ENCODE measurements around the gene THSD1. TPM values are rescaled to one million over a fixed set of nuclear protein-coding genes. Genes with fewer than 3 reads are reported as not detected.
A peak's percentile ranks its signal among the peaks of the same experiment; 100 is the strongest.

The THSD1 gene
- total RNA-seq (10 to 100 TPM; 13.7 to 39.6 TPM), polyA plus RNA-seq (1 to 10 TPM; 7.0 to 7.1 TPM)
- long read RNA-seq, donor 1, transcript THSD1-201 (5 exons, 2,962 nt), result major isoform, 9 of 16 reads
- long read RNA-seq, donor 1, transcript THSD1-202 (4 exons, 3,189 nt), result minor isoform, 7 of 16 reads
- long read RNA-seq, donor 1, partial matches to known transcripts, result 0 of 16 reads
- long read RNA-seq, donor 1, other reads (novel, unspliced or antisense), result 0 of 16 reads
- long read RNA-seq, donor 2, transcript THSD1-201 (5 exons, 2,962 nt), result major isoform, 6 of 7 reads
- long read RNA-seq, donor 2, partial matches to known transcripts, result 0 of 7 reads
- long read RNA-seq, donor 2, other reads (novel, unspliced or antisense), result 0 of 7 reads
- long read RNA-seq, donor 3, partial matches to known transcripts, result 0 of 8 reads
- long read RNA-seq, donor 3, other reads (novel, unspliced or antisense), result 0 of 8 reads
- long read RNA-seq, donor 4, partial matches to known transcripts, result 0 of 2 reads
- long read RNA-seq, donor 4, other reads (novel, unspliced or antisense), result 0 of 2 reads
- long read RNA-seq, donor 5, transcript THSD1-202 (4 exons, 3,189 nt), result minor isoform, 8 of 27 reads
- long read RNA-seq, donor 5, transcript THSD1-201 (5 exons, 2,962 nt), result major isoform, 14 of 27 reads
- long read RNA-seq, donor 5, partial matches to known transcripts, result 5 of 27 reads
- long read RNA-seq, donor 5, other reads (novel, unspliced or antisense), result 0 of 27 reads

- peak; percentile 70 to 83 (median 74) for DNase-seq
- peak within 1 kb of the TSS; percentile 38 to 88 for H3K27ac ChIP-seq (ENCODE audit: low read depth in 1 of 2, low read length in 1 of 2)
These were observed at the start of gene THSD1 for GRCh38 chr13:52405767-52406494. TSS of gene THSD1 (minus strand) at chr13:52406172. CDS start at chr13:52402600, 3,572 bp downstream.

GRCh38 chr13:52455677-52456041, 49.7 kb upstream of the THSD1 start:
- peak; percentile 65 for ATAC-seq (ENCODE audit: insufficient read depth, low FRiP score)
- Histone ChIP-seq H3K27me3 (ENCODE audit: control insufficient read depth in 3 of 3, insufficient read depth in 3 of 3, low read length in 2 of 3) (no peaks in the 10 kb centered on the region), H3K4me3 (peak overlapping the region; percentile 75), H3K27ac (ENCODE audit: low read depth in 1 of 2, low read length in 1 of 2) (peak overlapping the region; percentile 78 to 96), H3K4me1 (ENCODE audit: control insufficient read depth in 5 of 5, insufficient read depth in 5 of 5, low read length in 5 of 5) (peaks cover 0 to 21% (median 1%) of the 10 kb centered on the region in 5 donors), H3K36me3 (ENCODE audit: control insufficient read depth in 4 of 4, insufficient read depth in 4 of 4, low read length in 4 of 4) (peaks cover 0 to 4% (median 2%) of the 10 kb centered on the region in 4 donors), H3K9ac (ENCODE audit: insufficient read depth in 1 of 2, low read length in 2 of 2) (peak overlapping the region in 1 of 2 donors; percentile 89), H3K9me3 (ENCODE audit: control insufficient read depth in 4 of 4, insufficient read depth in 3 of 4, low read length in 3 of 4) (no peaks in the 10 kb centered on the region)
- TF ChIP-seq CTCF (IDR thresholded peaks at IDR 0.05; ENCODE audit: control extremely low read depth, extremely low read depth), result no peak
- peak; percentile 86 to 90 (median 88) for DNase-seq
- WGBS, 2 donors, result 0 to 1% methylated on average over 33 to 37 of the region's 37 CpGs

More at GRCh38 chr13:52405767-52406494, at the start of gene THSD1:
- 1 to 2% methylated on average over 50 to 68 of the region's 68 CpGs for WGBS, 2 donors
- H3K36me3 ChIP-seq (ENCODE audit: control insufficient read depth in 4 of 4, insufficient read depth in 4 of 4, low read length in 4 of 4), result peaks cover 0 to 4% (median 3%) of the 10 kb centered on the region in 4 donors
- ATAC-seq (ENCODE audit: insufficient read depth, low FRiP score), result peak; percentile 82
- H3K4me3 ChIP-seq, result peak within 1 kb of the TSS; percentile 61
- H3K27me3 ChIP-seq (ENCODE audit: control insufficient read depth in 3 of 3, insufficient read depth in 3 of 3, low read length in 2 of 3), result peaks cover 0 to 17% (median 11%) of the 10 kb centered on the region in 3 donors
- peaks cover 0 to 2% (median 0%) of the 10 kb centered on the region in 4 donors for H3K9me3 ChIP-seq (ENCODE audit: control insufficient read depth in 4 of 4, insufficient read depth in 3 of 4, low read length in 3 of 4)
- no peak within 1 kb of the TSS for H3K9ac ChIP-seq (ENCODE audit: insufficient read depth in 1 of 2, low read length in 2 of 2)
- H3K4me1 ChIP-seq (ENCODE audit: control insufficient read depth in 5 of 5, insufficient read depth in 5 of 5, low read length in 5 of 5), result peaks cover 0 to 10% (median 3%) of the 10 kb centered on the region in 5 donors
- TF ChIP-seq CTCF (IDR thresholded peaks at IDR 0.05; ENCODE audit: control extremely low read depth, extremely low read depth), result no peak

- peaks cover 0 to 21% (median 1%) of the 10 kb centered on the region in 5 donors for H3K4me1 ChIP-seq (ENCODE audit: control insufficient read depth in 5 of 5, insufficient read depth in 5 of 5, low read length in 5 of 5)
- peak within 1 kb of the TSS; percentile 78 to 96 for H3K27ac ChIP-seq (ENCODE audit: low read depth in 1 of 2, low read length in 1 of 2)
- DNase-seq, result peak; percentile 96 to 97 (median 96)
- H3K9ac ChIP-seq (ENCODE audit: insufficient read depth in 1 of 2, low read length in 2 of 2), result peak within 1 kb of the TSS; percentile 51 to 89
- ATAC-seq (ENCODE audit: insufficient read depth, low FRiP score), result peak; percentile 92
- peaks cover 0 to 4% (median 2%) of the 10 kb centered on the region in 4 donors for H3K36me3 ChIP-seq (ENCODE audit: control insufficient read depth in 4 of 4, insufficient read depth in 4 of 4, low read length in 4 of 4)
- TF ChIP-seq CTCF (IDR thresholded peaks at IDR 0.05; ENCODE audit: control extremely low read depth, extremely low read depth), result no peak
- 0 to 1% methylated on average over 50 to 56 of the region's 56 CpGs for WGBS, 2 donors
- peak within 1 kb of the TSS; percentile 75 for H3K4me3 ChIP-seq
- H3K27me3 ChIP-seq (ENCODE audit: control insufficient read depth in 3 of 3, insufficient read depth in 3 of 3, low read length in 2 of 3), result no peaks in the 10 kb centered on the region
- no peaks in the 10 kb centered on the region for H3K9me3 ChIP-seq (ENCODE audit: control insufficient read depth in 4 of 4, insufficient read depth in 3 of 4, low read length in 3 of 4)
These were observed 49.1 kb upstream of the THSD1 start, which contains the start of gene CKAP2 for GRCh38 chr13:52454820-52455676. TSS of gene CKAP2 (plus strand) at chr13:52455478. CDS start at chr13:52455557, 79 bp downstream.

All from lung (tissue), 16 donors.